Keratinocyte (primary cell): ENCODE measurements around the gene USB1. TPM values are rescaled to one million over a fixed set of nuclear protein-coding genes. Genes with fewer than 3 reads are reported as not detected.

Source experiments
- DNase-seq: peaks from one replicate; pipeline ENCODE4 v3.0.0-alpha.2; 2011; ENCODE audit warnings: low read depth, missing footprints, low spot score
- FAIRE-seq: peaks from 2 replicates; lab custom pipeline; 2011; peaks lifted over from hg19 to GRCh38; lab: Jason Lieb, UNC
- H2AFZ ChIP-seq: 2 replicates; pipeline ENCODE4 v1.6.0; 2012; ENCODE audit warnings: low read length, control low read depth, inconsistent platforms; ENCODE audit not compliant: control insufficient read depth
- H3K27ac ChIP-seq: 2 replicates; pipeline ENCODE4 v1.5.1; 2011; ENCODE audit warnings: low read length; ENCODE audit not compliant: control insufficient read depth, insufficient read depth
- H3K27me3 ChIP-seq: 3 replicates; pipeline ENCODE4 v1.6.0; 2011; ENCODE audit warnings: low read length; ENCODE audit not compliant: control insufficient read depth, insufficient read depth; ENCODE audit errors: extremely low read depth
- H3K36me3 ChIP-seq, 2 experiments: 2 replicates in 1 of 2; 3 replicates in 1 of 2; pipeline ENCODE4 v1.5.1; 2011; ENCODE audit warnings: low read length in 2 of 2, mild to moderate bottlenecking in 1 of 2; ENCODE audit not compliant: control insufficient read depth in 2 of 2, insufficient read depth in 2 of 2; ENCODE audit errors: extremely low read depth in 1 of 2
- H3K4me1 ChIP-seq: 3 replicates; pipeline ENCODE4 v1.5.1; 2011; ENCODE audit warnings: low read length; ENCODE audit not compliant: control insufficient read depth, insufficient read depth; ENCODE audit errors: extremely low read depth
- H3K4me2 ChIP-seq: 3 replicates; pipeline ENCODE4 v1.6.0; 2011; ENCODE audit warnings: low read depth, low read length; ENCODE audit not compliant: control insufficient read depth, insufficient read depth; ENCODE audit errors: extremely low read depth
- H3K4me3 ChIP-seq, 3 experiments: fragments of 200-600 bp in 1 of 3; sonication (generic) in 1 of 3; 2 replicates in 2 of 3; 3 replicates in 1 of 3; pipeline ENCODE4 v1.5.1; 2011 to 2016; ENCODE audit warnings: low read length in 3 of 3, mild to moderate bottlenecking in 3 of 3, control low read depth in 2 of 3, inconsistent platforms in 1 of 3, low read depth in 1 of 3, mixed read lengths in 1 of 3, mixed run types in 1 of 3, moderate library complexity in 1 of 3; ENCODE audit not compliant: control insufficient read depth in 2 of 3, insufficient read depth in 2 of 3; ENCODE audit errors: extremely low read depth in 1 of 3
- H3K79me2 ChIP-seq: 2 replicates; pipeline ENCODE4 v1.6.0; 2012; ENCODE audit warnings: low read length; ENCODE audit not compliant: control insufficient read depth, insufficient read depth
- H3K9ac ChIP-seq: 3 replicates; pipeline ENCODE4 v1.6.0; 2011; ENCODE audit warnings: low read length; ENCODE audit not compliant: control insufficient read depth, insufficient read depth; ENCODE audit errors: extremely low read depth
- H3K9me1 ChIP-seq: 3 replicates; pipeline ENCODE4 v1.6.0; 2011; ENCODE audit warnings: low read length; ENCODE audit not compliant: control insufficient read depth, insufficient read depth; ENCODE audit errors: extremely low read depth
- H3K9me3 ChIP-seq: 2 replicates; pipeline ENCODE4 v1.5.1; 2012; ENCODE audit warnings: low read depth, low read length; ENCODE audit not compliant: control insufficient read depth
- H4K20me1 ChIP-seq: 3 replicates; pipeline ENCODE4 v1.6.0; 2011; ENCODE audit warnings: low read length; ENCODE audit not compliant: control insufficient read depth, insufficient read depth; ENCODE audit errors: extremely low read depth
- EZH2 ChIP-seq: IDR thresholded peaks from one replicate; pipeline ENCODE4 v1.6.1; 2012; ENCODE audit warnings: inconsistent platforms, mild to moderate bottlenecking, low read length, moderate library complexity
- dilution Hi-C: fragments of 300-500 bp; cut with MboI; formaldehyde crosslinking; loops from one replicate; pipeline ENCODE4 v1.7.0; 2020; ENCODE audit warnings: low sequenced_read_pairs; ENCODE audit not compliant: extremely low pct_ligation_motif_present
- polyA plus RNA-seq, 5 experiments: library from polyadenylated mRNA; depleted of rRNA in 3 of 5; stranded (reverse) in 3 of 5; stranded (forward) in 1 of 5; unstranded in 1 of 5; fragments of >200 nt; gene quantifications; 1 replicate in 1 of 5; 2 replicates in 3 of 5; 3 replicates in 1 of 5; pipeline versions ENCODE4 v1.2.1 to v1.2.3, GENCODE V29; 2011 to 2012; ENCODE audit warnings: missing spikeins in 2 of 5, low read depth in 1 of 5, low replicate concordance in 1 of 5
- TF ChIP-seq, protein P1 (sequence below), 3 experiments: IDR thresholded peaks in 1 of 3; conservative IDR thresholded peaks in 1 of 3; optimal IDR thresholded peaks in 1 of 3; 2 replicates in 2 of 3; 3 replicates in 1 of 3; pipeline versions ENCODE3 to v1.5.1; 2011; ENCODE audit warnings: low read length in 3 of 3, mild to moderate bottlenecking in 3 of 3, moderate library complexity in 2 of 3, control low read depth in 1 of 3, inconsistent platforms in 1 of 3; ENCODE audit not compliant: insufficient read depth in 2 of 3; ENCODE audit errors: extremely low read depth in 1 of 3

The USB1 gene
- polyA plus RNA-seq, 1 donor (not counting 4 experiments of a cell fraction or from before 2014, with no cell fraction given), result 63.5 TPM

DNA sequence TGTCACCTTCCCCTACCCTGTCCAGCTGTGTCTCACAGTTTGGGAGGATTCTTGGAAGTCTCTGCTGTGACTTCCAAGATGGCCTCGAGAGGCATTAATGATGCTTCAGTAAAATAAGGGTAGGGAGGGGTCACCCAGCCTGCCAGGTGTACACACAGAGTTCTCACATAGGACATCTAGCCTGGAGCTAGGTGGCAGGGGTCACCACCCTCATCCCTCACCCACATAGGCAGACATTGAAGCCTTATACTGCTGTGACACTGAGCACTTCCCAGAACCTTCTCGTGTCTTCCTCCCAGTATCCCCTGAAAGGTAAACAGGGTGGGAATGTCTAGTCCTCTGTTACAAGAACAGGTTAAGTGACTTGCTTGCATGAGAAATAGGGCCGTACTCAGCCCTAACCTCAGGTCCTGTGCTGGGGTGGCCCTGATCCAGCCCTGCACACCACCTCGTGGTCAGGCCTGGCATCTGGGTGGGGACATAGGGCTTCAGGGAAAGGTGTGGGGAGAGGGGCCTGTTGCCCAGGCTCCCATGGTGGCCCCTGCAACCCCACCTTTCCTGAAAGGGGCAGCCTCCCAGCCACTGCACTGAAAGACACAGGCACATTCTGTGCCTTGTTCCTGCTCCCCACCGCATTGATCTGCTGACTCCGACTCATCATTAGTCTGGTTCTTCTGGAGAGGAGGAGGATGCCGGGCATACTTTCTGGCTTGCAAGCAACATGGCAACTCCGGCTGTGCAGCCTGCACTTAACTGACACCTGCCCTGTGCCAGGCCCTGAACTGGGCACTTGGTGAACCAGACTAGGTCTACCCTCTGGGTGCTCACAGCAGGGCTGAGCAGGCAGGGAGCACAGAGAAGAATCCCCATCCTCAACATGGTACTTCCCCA lies 20.7 kb downstream of the USB1 start:
- dilution Hi-C loops, result no loop called here

DNA sequence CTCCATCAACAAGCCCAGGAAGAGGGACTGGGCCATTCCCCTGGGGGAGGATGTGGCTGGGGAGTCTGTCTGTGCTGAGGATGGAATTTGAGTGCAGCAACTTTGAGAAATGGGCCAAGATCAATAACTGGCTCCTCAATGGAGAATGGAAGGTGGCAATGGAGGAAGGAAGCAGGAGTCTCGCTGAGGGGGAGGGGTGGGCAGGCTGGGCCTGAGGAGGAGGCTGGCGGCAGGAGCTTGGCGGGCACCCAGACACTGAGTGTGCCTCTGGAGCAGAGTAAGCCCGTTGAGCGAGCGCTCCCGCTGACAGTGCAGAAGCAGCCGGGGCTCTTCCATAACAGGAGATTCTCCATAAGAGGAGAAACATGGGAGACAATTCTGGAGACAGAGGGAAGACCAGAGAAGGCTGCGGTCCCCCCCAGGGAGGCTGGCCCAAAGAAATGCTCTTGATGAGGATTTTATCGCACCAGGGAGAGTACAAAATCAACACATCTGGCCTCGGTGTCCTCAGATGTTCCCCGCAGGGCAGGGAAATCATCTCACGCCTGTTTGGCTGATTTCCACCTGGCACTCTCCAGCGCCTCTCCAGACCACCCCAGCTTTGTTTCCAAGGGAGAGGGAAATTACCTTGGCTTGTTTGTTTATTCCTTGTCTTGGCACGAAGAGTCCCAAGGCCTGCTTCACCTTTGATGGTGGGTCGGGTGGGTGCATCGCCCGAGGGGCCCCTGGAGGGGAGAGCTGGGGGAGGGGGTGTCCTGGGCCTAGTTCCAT lies 21.6 kb downstream of the USB1 start:
- TF ChIP-seq, protein P1, sequence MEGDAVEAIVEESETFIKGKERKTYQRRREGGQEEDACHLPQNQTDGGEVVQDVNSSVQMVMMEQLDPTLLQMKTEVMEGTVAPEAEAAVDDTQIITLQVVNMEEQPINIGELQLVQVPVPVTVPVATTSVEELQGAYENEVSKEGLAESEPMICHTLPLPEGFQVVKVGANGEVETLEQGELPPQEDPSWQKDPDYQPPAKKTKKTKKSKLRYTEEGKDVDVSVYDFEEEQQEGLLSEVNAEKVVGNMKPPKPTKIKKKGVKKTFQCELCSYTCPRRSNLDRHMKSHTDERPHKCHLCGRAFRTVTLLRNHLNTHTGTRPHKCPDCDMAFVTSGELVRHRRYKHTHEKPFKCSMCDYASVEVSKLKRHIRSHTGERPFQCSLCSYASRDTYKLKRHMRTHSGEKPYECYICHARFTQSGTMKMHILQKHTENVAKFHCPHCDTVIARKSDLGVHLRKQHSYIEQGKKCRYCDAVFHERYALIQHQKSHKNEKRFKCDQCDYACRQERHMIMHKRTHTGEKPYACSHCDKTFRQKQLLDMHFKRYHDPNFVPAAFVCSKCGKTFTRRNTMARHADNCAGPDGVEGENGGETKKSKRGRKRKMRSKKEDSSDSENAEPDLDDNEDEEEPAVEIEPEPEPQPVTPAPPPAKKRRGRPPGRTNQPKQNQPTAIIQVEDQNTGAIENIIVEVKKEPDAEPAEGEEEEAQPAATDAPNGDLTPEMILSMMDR (optimal IDR thresholded peaks at IDR 0.05 in 1 of 3, IDR thresholded peaks at IDR 0.05 in 1 of 3, conservative IDR thresholded peaks at IDR 0.05 in 1 of 3; ENCODE audit: extremely low read depth in 1 of 3, insufficient read depth in 2 of 3, low read length in 3 of 3), result no peak
- no peak for TF ChIP-seq EZH2
- Histone ChIP-seq H3K9me1 (no peaks in the 10 kb centered on the region), H3K4me3 (no peak overlapping the region), H3K27ac (peak overlapping the region; percentile 55), H3K36me3 (peaks cover 15 to 20% of the 10 kb centered on the region in 2 experiments), H3K9me3 (no peaks in the 10 kb centered on the region), H3K9ac (no peak overlapping the region), H4K20me1 (peaks cover 3% of the 10 kb centered on the region), H3K4me2 (peak overlapping the region; percentile 69), H3K79me2 (no peaks in the 10 kb centered on the region), H2AFZ (no peak overlapping the region), H3K27me3 (no peaks in the 10 kb centered on the region), H3K4me1 (peaks cover 33% of the 10 kb centered on the region)
- DNase-seq (no peak), FAIRE-seq (peak; percentile 83)
- dilution Hi-C loops, result no loop called here

More for the DNA sequence above, 20.7 kb downstream of the USB1 start:
- peak overlapping the region; percentile 55 for H3K27ac ChIP-seq
- no peak overlapping the region for H3K4me3 ChIP-seq
- FAIRE-seq, result no peak
- peaks cover 15 to 20% of the 10 kb centered on the region in 2 experiments for H3K36me3 ChIP-seq
- H3K27me3 ChIP-seq, result no peaks in the 10 kb centered on the region
- H3K4me2 ChIP-seq, result peak overlapping the region; percentile 25
- no peaks in the 10 kb centered on the region for H3K9me1 ChIP-seq
- H2AFZ ChIP-seq, result no peak overlapping the region
- TF ChIP-seq, protein P1 (optimal IDR thresholded peaks at IDR 0.05 in 1 of 3, IDR thresholded peaks at IDR 0.05 in 1 of 3, conservative IDR thresholded peaks at IDR 0.05 in 1 of 3; ENCODE audit: extremely low read depth in 1 of 3, insufficient read depth in 2 of 3, low read length in 3 of 3), result peak in 1 of 3 experiments; percentile 5
- TF ChIP-seq EZH2, result no peak
- H3K4me1 ChIP-seq, result peaks cover 30% of the 10 kb centered on the region
- H3K9ac ChIP-seq, result peak overlapping the region; percentile 18
- no peaks in the 10 kb centered on the region for H3K79me2 ChIP-seq
- H3K9me3 ChIP-seq, result no peaks in the 10 kb centered on the region
- peaks cover 3% of the 10 kb centered on the region for H4K20me1 ChIP-seq
- no peak for DNase-seq
